Measurements from ENCODE around the gene ANKRD13D. TPM values are rescaled to one million over a fixed set of nuclear protein-coding genes. Genes with fewer than 3 reads are reported as not detected.

ANKRD13D gene
- total RNA-seq, 2 experiments from 2014 or later, result 56.2 to 61.9 TPM

GRCh38 chr11:67284811-67285540, 4.1 kb upstream of the ANKRD13D start:
- no peak overlapping the region for H3K4me3 Mint-ChIP-seq
- peaks cover 40% of the 10 kb centered on the region for H3K4me1 Mint-ChIP-seq (ENCODE audit: low read depth)
- peaks cover 45% of the 10 kb centered on the region for H3K36me3 Mint-ChIP-seq (ENCODE audit: low read depth)
- DNase-seq, result no peak
- no peaks in the 10 kb centered on the region for H3K27me3 Mint-ChIP-seq (ENCODE audit: low read depth)
- H3K27ac Mint-ChIP-seq, result no peak overlapping the region
- CTCF ChIA-PET, result no interaction called here
- intact Hi-C loops (cut with micrococcal nuclease), result loop anchor here (5.0 kb wide), 1 partner anchor 197 kb away; the partner anchor contains the start of gene AIP
- H3K9me3 Mint-ChIP-seq, result no peaks in the 10 kb centered on the region

GRCh38 chr11:67285541-67286498, 3.3 kb upstream of the ANKRD13D start:
- CTCF ChIA-PET, result interaction anchor here (2.1 to 2.7 kb wide), 2 partner anchors 8 to 24 kb away, joined by 9 to 13 read pairs; no protein-coding TSS in a partner anchor
- no peak for DNase-seq
- peaks cover 38% of the 10 kb centered on the region for H3K4me1 Mint-ChIP-seq (ENCODE audit: low read depth)
- peaks cover 40% of the 10 kb centered on the region for H3K36me3 Mint-ChIP-seq (ENCODE audit: low read depth)
- H3K27me3 Mint-ChIP-seq (ENCODE audit: low read depth), result no peaks in the 10 kb centered on the region
- H3K9me3 Mint-ChIP-seq, result no peaks in the 10 kb centered on the region
- H3K4me3 Mint-ChIP-seq, result no peak overlapping the region
- H3K27ac Mint-ChIP-seq, result peak overlapping the region; percentile 96
- intact Hi-C loops (cut with micrococcal nuclease), result loop anchor here (5.0 kb wide), 1 partner anchor 196 kb away; the partner anchor contains the start of gene AIP

- no peaks in the 10 kb centered on the region for H3K9me3 Mint-ChIP-seq
- H3K36me3 Mint-ChIP-seq (ENCODE audit: low read depth), result peaks cover 43% of the 10 kb centered on the region
- DNase-seq, result no peak
- peaks cover 38% of the 10 kb centered on the region for H3K4me1 Mint-ChIP-seq (ENCODE audit: low read depth)
- CTCF ChIA-PET, result interaction anchor here (2.1 to 2.7 kb wide), 2 partner anchors 9 to 24 kb away, joined by 9 to 13 read pairs; no protein-coding TSS in a partner anchor
- intact Hi-C loops (cut with micrococcal nuclease), result loop anchor here (5.0 kb wide), 1 partner anchor 196 kb away; the partner anchor contains the start of gene AIP
- peak overlapping the region; percentile 71 for H3K4me3 Mint-ChIP-seq
- no peaks in the 10 kb centered on the region for H3K27me3 Mint-ChIP-seq (ENCODE audit: low read depth)
- H3K27ac Mint-ChIP-seq, result peak overlapping the region; percentile 96
Observed at GRCh38 chr11:67286621-67287333, 2.3 kb upstream of the ANKRD13D start.

GRCh38 chr11:67287355-67288197, 1.5 kb upstream of the ANKRD13D start:
- Mint-ChIP-seq H3K36me3 (ENCODE audit: low read depth) (peaks cover 40% of the 10 kb centered on the region), H3K27ac (peak overlapping the region; percentile 96), H3K4me1 (ENCODE audit: low read depth) (peaks cover 40% of the 10 kb centered on the region), H3K4me3 (peak overlapping the region; percentile 71), H3K27me3 (ENCODE audit: low read depth) (no peaks in the 10 kb centered on the region), H3K9me3 (no peaks in the 10 kb centered on the region)
- intact Hi-C loops (cut with micrococcal nuclease), result loop anchor here (1.0 to 5.0 kb wide), 5 partner anchors 10 to 195 kb away; partner anchors contain the start of gene AIP
- CTCF ChIA-PET, result interaction anchor here (1.5 to 3.4 kb wide), 4 partner anchors 10 to 25 kb away, joined by 4 to 25 read pairs (median 11); no protein-coding TSS in a partner anchor
- DNase-seq, result peak; percentile 65

GRCh38 chr11:67288198-67288451, 978 bp upstream of the ANKRD13D start:
- CTCF ChIA-PET, result interaction anchor here (1.4 to 3.4 kb wide), 5 partner anchors 10 to 29 kb away, joined by 4 to 25 read pairs (median 9); no protein-coding TSS in a partner anchor
- intact Hi-C loops (cut with micrococcal nuclease), result loop anchor here (1.0 to 5.0 kb wide), 5 partner anchors 11 to 194 kb away; partner anchors contain the start of gene AIP
- H3K27ac Mint-ChIP-seq, result peak overlapping the region; percentile 96
- no peaks in the 10 kb centered on the region for H3K9me3 Mint-ChIP-seq
- no peak for DNase-seq
- H3K4me1 Mint-ChIP-seq (ENCODE audit: low read depth), result peaks cover 45% of the 10 kb centered on the region
- no peaks in the 10 kb centered on the region for H3K27me3 Mint-ChIP-seq (ENCODE audit: low read depth)
- H3K36me3 Mint-ChIP-seq (ENCODE audit: low read depth), result peaks cover 44% of the 10 kb centered on the region
- peak overlapping the region; percentile 71 for H3K4me3 Mint-ChIP-seq

GRCh38 chr11:67288452-67289225, 464 bp upstream of the ANKRD13D start:
- peak; percentile 95 for DNase-seq
- intact Hi-C loops (cut with micrococcal nuclease), result loop anchor here (1.0 to 5.0 kb wide), 5 partner anchors 11 to 194 kb away; partner anchors contain the start of gene AIP
- peaks cover 44% of the 10 kb centered on the region for H3K36me3 Mint-ChIP-seq (ENCODE audit: low read depth)
- CTCF ChIA-PET, result interaction anchor here (1.4 to 3.4 kb wide), 5 partner anchors 11 to 28 kb away, joined by 4 to 25 read pairs (median 9); no protein-coding TSS in a partner anchor
- peak overlapping the region; percentile 96 for H3K27ac Mint-ChIP-seq
- H3K4me3 Mint-ChIP-seq, result peak overlapping the region; percentile 71
- H3K27me3 Mint-ChIP-seq (ENCODE audit: low read depth), result no peaks in the 10 kb centered on the region
- no peaks in the 10 kb centered on the region for H3K9me3 Mint-ChIP-seq
- H3K4me1 Mint-ChIP-seq (ENCODE audit: low read depth), result peaks cover 47% of the 10 kb centered on the region

GRCh38 chr11:67289651-67290479, 762 bp downstream of the ANKRD13D start:
- Mint-ChIP-seq H3K36me3 (ENCODE audit: low read depth) (peaks cover 42% of the 10 kb centered on the region), H3K4me1 (ENCODE audit: low read depth) (peaks cover 52% of the 10 kb centered on the region), H3K27me3 (ENCODE audit: low read depth) (no peaks in the 10 kb centered on the region)

GRCh38 chr11:67290801-67291200, 1.7 kb downstream of the ANKRD13D start:
- Mint-ChIP-seq H3K27me3 (ENCODE audit: low read depth) (no peaks in the 10 kb centered on the region), H3K4me1 (ENCODE audit: low read depth) (peaks cover 48% of the 10 kb centered on the region), H3K36me3 (ENCODE audit: low read depth) (peaks cover 50% of the 10 kb centered on the region), H3K4me3 (peak overlapping the region; percentile 41), H3K9me3 (peaks cover 1% of the 10 kb centered on the region), H3K27ac (no peak overlapping the region)
- intact Hi-C loops (cut with micrococcal nuclease), result no loop called here
- DNase-seq, result no peak
- CTCF ChIA-PET, result interaction anchor here (0.7 to 3.4 kb wide), 4 partner anchors 10 to 94 kb away, joined by 3 to 25 read pairs (median 6); no protein-coding TSS in a partner anchor

More at GRCh38 chr11:67289651-67290479, 762 bp downstream of the ANKRD13D start:
- H3K9me3 Mint-ChIP-seq, result no peaks in the 10 kb centered on the region
- H3K27ac Mint-ChIP-seq, result peak overlapping the region; percentile 86
- H3K4me3 Mint-ChIP-seq, result peak overlapping the region; percentile 92
- DNase-seq, result peak; percentile 28
- CTCF ChIA-PET, result interaction anchor here (1.4 to 3.4 kb wide), 2 partner anchors 19 to 27 kb away, joined by 4 to 25 read pairs; no protein-coding TSS in a partner anchor
- intact Hi-C loops (cut with micrococcal nuclease), result loop anchor here (5.0 kb wide), 1 partner anchor 192 kb away; the partner anchor contains the start of gene AIP

- H3K36me3 Mint-ChIP-seq (ENCODE audit: low read depth), result peaks cover 55% of the 10 kb centered on the region
- H3K4me1 Mint-ChIP-seq (ENCODE audit: low read depth), result peaks cover 43% of the 10 kb centered on the region
- intact Hi-C loops (cut with micrococcal nuclease), result no loop called here
- no peak overlapping the region for H3K27ac Mint-ChIP-seq
- DNase-seq, result no peak
- no peak overlapping the region for H3K4me3 Mint-ChIP-seq
- H3K27me3 Mint-ChIP-seq (ENCODE audit: low read depth), result no peaks in the 10 kb centered on the region
- H3K9me3 Mint-ChIP-seq, result peaks cover 8% of the 10 kb centered on the region
- CTCF ChIA-PET, result interaction anchor here (0.6 to 1.7 kb wide), 5 partner anchors 9 to 390 kb away, joined by 3 to 10 read pairs (median 3); no protein-coding TSS in a partner anchor
Observed at GRCh38 chr11:67291481-67292381, 2.6 kb downstream of the ANKRD13D start.

Data from activated naive CD4-positive, alpha-beta T cell treated with anti-CD3 and anti-CD28 coated beads for 36 hours (primary cell).